LNCaP clone FGC (cell line): ENCODE data around the gene PYGM.

Experiments used
- DNase-seq: peaks from one replicate; pipeline ENCODE4 v3.0.0-alpha.2; 2011; ENCODE audit warnings: low read depth
- H3K4me3 ChIP-seq: 2 replicates; pipeline ENCODE4 v1.5.1; 2011; ENCODE audit warnings: mild to moderate bottlenecking, low read depth, low read length, control low read depth
- CTCF ChIP-seq: IDR thresholded peaks from 2 replicates; pipeline ENCODE4 v1.5.1; 2012; ENCODE audit warnings: mild to moderate bottlenecking; ENCODE audit not compliant: control insufficient read depth, insufficient read depth; ENCODE audit errors: extremely low read depth

The PYGM gene

GRCh38 chr11:64715110-64715509 lies 44.7 kb downstream of the PYGM start:
- no peak overlapping the region for H3K4me3 ChIP-seq
- no peak for DNase-seq
- no peak for TF ChIP-seq CTCF

- H3K4me3 ChIP-seq = no peak overlapping the region
- no peak for TF ChIP-seq CTCF
- DNase-seq = no peak
Observed at GRCh38 chr11:64714666-64715065, 45.1 kb downstream of the PYGM start.

- no peak overlapping the region for H3K4me3 ChIP-seq
- no peak for DNase-seq
- no peak for TF ChIP-seq CTCF
Observed at GRCh38 chr11:64713781-64714363, 45.9 kb downstream of the PYGM start.

GRCh38 chr11:64713016-64713707 lies 46.6 kb downstream of the PYGM start:
- TF ChIP-seq CTCF = peak; percentile 6; the same call in 1 of the 2 replicates
- peak; percentile 13 for DNase-seq
- H3K4me3 ChIP-seq = no peak overlapping the region

- TF ChIP-seq CTCF = no peak
- no peak overlapping the region for H3K4me3 ChIP-seq
- DNase-seq = no peak
Observed at GRCh38 chr11:64712430-64713015, 47.3 kb downstream of the PYGM start.

GRCh38 chr11:64711956-64712362 lies 47.8 kb downstream of the PYGM start:
- DNase-seq = no peak
- H3K4me3 ChIP-seq = no peak overlapping the region
- no peak for TF ChIP-seq CTCF
